Neural cell (in vitro differentiated cells): ENCODE measurements around the gene HNRNPA2B1.
"Not testable (repeated sequence)": the region's sequence is repeated elsewhere in the genome, so short reads cannot be mapped to it uniquely, and the experiment has no call there.

Source experiments
- EP300 ChIP-seq: fragments of 450-650 bp; conservative IDR thresholded peaks from 2 replicates; pipeline ENCODE4 v1.6.1; 2014; ENCODE audit warnings: antibody characterized with exemption, mild to moderate bottlenecking, moderate library complexity; ENCODE audit not compliant: poor library complexity, severe bottlenecking
- EZH2 ChIP-seq: fragments of 200-600, 300-800 bp; shearing (Covaris generic), sonication (generic); IDR thresholded peaks from 2 replicates; pipeline ENCODE4 v1.6.1; 2014; ENCODE audit warnings: antibody characterized with exemption, low read length, borderline replicate concordance, mild to moderate bottlenecking; ENCODE audit not compliant: insufficient read depth, poor library complexity, severe bottlenecking
- POLR2AphosphoS5 ChIP-seq: IDR thresholded peaks from 2 replicates; pipeline ENCODE4 v1.6.1; 2012
- RAD21 ChIP-seq: fragments of 450-650 bp; conservative IDR thresholded peaks from 2 replicates; pipeline ENCODE4 v1.6.1; 2014; ENCODE audit warnings: antibody characterized with exemption, mild to moderate bottlenecking, moderate library complexity
- TAF1 ChIP-seq: IDR thresholded peaks from 2 replicates; pipeline ENCODE4 v1.6.1; 2012; ENCODE audit warnings: low read depth
- TF ChIP-seq, protein P1 (sequence below): fragments of 450-650 bp; IDR thresholded peaks from 2 replicates; pipeline ENCODE4 v1.5.1; 2014; ENCODE audit warnings: antibody characterized with exemption, mild to moderate bottlenecking, moderate library complexity; ENCODE audit not compliant: poor library complexity, severe bottlenecking

DNA sequence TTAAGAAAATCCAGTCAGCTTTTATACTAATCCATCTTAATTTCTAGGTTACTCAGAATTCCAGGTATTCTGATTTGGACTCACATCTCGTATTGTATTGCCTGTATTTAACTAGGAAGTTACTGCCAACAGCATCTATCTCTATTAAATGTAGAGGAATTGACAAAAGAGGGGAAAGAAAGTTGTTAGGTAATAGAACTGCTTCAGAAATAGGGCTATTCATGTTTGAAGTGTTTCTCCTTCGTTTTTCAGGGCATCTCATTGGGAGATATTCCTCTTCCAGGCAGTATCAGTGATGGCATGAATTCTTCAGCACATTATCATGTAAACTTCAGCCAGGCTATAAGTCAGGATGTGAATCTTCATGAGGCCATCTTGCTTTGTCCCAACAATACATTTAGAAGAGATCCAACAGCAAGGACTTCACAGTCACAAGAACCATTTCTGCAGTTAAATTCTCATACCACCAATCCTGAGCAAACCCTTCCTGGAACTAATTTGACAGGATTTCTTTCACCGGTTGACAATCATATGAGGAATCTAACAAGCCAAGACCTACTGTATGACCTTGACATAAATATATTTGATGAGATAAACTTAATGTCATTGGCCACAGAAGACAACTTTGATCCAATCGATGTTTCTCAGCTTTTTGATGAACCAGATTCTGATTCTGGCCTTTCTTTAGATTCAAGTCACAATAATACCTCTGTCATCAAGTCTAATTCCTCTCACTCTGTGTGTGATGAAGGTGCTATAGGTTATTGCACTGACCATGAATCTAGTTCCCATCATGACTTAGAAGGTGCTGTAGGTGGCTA lies 16.1 kb downstream of the HNRNPA2B1 start:
- not testable (repeated sequence) for TF ChIP-seq EZH2, POLR2AphosphoS5, EP300, TAF1, RAD21
- TF ChIP-seq, protein P1, sequence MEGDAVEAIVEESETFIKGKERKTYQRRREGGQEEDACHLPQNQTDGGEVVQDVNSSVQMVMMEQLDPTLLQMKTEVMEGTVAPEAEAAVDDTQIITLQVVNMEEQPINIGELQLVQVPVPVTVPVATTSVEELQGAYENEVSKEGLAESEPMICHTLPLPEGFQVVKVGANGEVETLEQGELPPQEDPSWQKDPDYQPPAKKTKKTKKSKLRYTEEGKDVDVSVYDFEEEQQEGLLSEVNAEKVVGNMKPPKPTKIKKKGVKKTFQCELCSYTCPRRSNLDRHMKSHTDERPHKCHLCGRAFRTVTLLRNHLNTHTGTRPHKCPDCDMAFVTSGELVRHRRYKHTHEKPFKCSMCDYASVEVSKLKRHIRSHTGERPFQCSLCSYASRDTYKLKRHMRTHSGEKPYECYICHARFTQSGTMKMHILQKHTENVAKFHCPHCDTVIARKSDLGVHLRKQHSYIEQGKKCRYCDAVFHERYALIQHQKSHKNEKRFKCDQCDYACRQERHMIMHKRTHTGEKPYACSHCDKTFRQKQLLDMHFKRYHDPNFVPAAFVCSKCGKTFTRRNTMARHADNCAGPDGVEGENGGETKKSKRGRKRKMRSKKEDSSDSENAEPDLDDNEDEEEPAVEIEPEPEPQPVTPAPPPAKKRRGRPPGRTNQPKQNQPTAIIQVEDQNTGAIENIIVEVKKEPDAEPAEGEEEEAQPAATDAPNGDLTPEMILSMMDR, result not testable (repeated sequence)
